Bone marrow (tissue), 2 donors: ENCODE results near the gene CTSS.

Source experiments
- DNase-seq, 2 donors: peaks; one replicate each; lab custom pipeline; 2025; lab: John Stamatoyannopoulos, UW

CTSS gene

GRCh38 chr1:150696995-150697927, 68.3 kb downstream of the CTSS start, which contains the start of gene GOLPH3L:
GOLPH3L (minus strand) TSS chr1:150697154; CDS start chr1:150694838, 2,316 bp downstream.
- peak; percentile 18 to 96 for DNase-seq

- no peak for DNase-seq
Observed at GRCh38 chr1:150696590-150696989, 69.0 kb downstream of the CTSS start.

DNA sequence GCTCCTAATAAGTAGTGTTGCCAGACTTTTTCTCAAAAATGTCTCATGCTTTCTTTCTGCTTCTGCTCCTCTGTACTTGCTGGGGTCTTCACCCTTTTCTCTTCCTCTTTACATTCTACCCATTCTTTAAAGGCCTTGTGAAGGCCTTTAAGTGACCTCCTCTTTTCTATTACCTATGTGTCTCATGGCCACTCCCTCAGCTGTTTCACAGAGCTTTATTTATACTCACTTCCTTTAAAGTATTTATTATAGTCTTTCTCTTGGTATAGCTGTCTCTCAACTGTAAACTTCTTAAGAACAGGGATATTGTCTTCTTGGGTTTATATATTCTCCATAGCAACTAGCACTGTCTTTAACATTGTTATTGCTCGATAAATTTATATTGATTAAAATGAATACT, 69.4 kb downstream of the CTSS start:
- DNase-seq = no peak

DNA sequence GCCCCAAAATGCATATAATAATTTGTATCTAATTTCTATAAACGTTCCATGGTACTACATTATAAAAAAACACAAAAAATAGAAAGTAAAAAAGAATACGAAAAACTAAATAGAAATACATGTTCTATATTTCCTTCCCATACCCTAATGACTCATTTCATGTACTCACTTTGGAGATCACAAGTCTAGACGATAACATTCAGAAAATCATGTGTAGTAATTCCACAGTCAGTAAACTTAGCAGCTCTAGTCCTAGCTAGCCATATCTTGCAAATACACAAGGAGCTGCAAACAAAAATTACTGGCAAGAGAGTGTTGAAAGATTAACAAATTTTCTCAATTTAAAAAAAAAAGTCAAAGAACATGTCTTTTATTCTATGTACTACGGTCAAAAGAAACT, 70.0 kb downstream of the CTSS start:
- no peak for DNase-seq

DNA sequence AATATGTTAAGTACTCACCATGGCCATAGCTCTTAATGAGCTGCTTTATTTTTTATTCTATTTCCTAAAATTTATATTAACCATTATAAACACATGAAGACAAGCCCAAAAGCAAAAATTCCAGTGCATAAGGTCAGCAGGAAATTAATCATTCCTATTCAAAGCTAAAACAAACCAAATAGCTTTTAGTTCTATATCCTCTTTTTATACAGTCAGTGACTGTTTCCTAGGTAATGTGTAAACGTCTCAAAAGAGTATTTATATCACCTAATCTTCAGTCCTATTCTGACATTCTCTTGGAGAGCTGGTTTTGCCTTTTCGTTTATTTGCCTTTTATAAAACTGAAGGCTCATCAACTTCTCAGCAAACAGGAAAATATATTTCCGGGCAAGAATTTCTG, 72.9 kb downstream of the CTSS start:
- DNase-seq = no peak

DNA sequence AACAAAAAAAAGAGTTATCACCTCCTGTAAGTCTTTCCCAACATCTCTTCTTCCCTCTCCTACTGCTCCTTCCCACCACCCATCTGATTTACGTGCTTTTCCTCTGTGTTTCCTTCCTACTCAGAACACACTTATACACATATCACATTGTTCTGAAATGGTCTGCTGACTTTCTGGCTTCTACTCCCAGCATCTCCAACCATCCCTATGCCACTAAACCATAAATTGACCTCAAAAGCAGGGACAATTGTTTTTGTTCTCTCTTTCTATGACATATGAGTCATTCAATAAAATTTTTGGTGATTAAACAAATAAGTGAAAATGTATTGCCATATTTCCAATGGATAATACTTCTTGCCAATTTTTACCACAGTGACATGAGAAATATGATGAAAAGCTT, 76.8 kb downstream of the CTSS start:
- DNase-seq = no peak

- no peak for DNase-seq
Observed at GRCh38 chr1:150686275-150686674, 79.3 kb downstream of the CTSS start.

DNA sequence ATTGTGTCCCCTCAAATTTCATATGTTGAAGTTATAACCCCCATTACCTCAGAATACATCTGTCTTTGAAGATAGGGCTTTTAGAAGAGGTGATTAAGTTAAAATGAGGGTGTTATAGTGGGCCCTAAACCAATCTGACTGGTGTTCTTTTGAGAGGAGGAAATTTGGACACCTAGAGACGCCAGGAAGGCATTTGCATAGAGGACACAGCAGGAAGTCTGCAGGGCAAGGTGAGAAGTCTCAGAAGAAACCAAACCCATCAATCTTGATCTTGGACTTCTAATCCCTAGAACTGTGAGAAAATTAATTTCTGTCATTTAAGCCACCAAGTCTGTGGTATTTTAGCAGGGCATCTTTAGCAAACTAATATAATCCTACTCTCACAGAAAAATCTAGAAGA, 81.7 kb downstream of the CTSS start:
- no peak for DNase-seq
